H1 (cell line): ENCODE data around the gene SGCB. TPM values are rescaled to one million over a fixed set of nuclear protein-coding genes. Genes with fewer than 3 reads are reported as not detected.

Experiments
- CTCF ChIA-PET: fragments of 300-600 bp; sonication (Branson Sonifier 250); formaldehyde crosslinking; loops from one replicate; lab custom pipeline; 2021; ENCODE audit not compliant: partially characterized antibody; lab: Charles Lee
- POLR2A ChIA-PET: fragments of 300-600 bp; sonication (Branson Sonifier 250); formaldehyde crosslinking; loops from one replicate; lab custom pipeline; 2021; ENCODE audit warnings: inconsistent platforms; ENCODE audit not compliant: partially characterized antibody; lab: Charles Lee
- DNase-seq, 2 experiments: peaks; one replicate each; pipeline versions ENCODE4 v3.0.0 to v3.0.0-alpha.2; 2010 to 2022; ENCODE audit warnings: low spot score in 2 of 2, low read depth in 1 of 2, mixed read lengths in 1 of 2
- FAIRE-seq: peaks from 2 replicates; lab custom pipeline; 2011; peaks lifted over from hg19 to GRCh38; lab: Jason Lieb, UNC
- H2AFZ ChIP-seq: 2 replicates; pipeline ENCODE4 v1.8.1; 2012; ENCODE audit warnings: low read length, inconsistent platforms
- H2AK5ac ChIP-seq: 2 replicates; pipeline ENCODE4 v1.6.1; 2013; ENCODE audit warnings: low read depth, low read length
- H2BK120ac ChIP-seq: replicated peaks from 2 replicates; pipeline ENCODE3; 2013; ENCODE audit warnings: low read depth, low read length, inconsistent platforms
- H2BK12ac ChIP-seq: 2 replicates; pipeline ENCODE4 v1.6.1; 2013; ENCODE audit warnings: low read depth, low read length
- H2BK15ac ChIP-seq: 2 replicates; pipeline ENCODE4 v1.6.1; 2013; ENCODE audit warnings: low read length
- H2BK20ac ChIP-seq: 2 replicates; pipeline ENCODE4 v1.6.1; 2013; ENCODE audit warnings: low read length
- H2BK5ac ChIP-seq: 2 replicates; pipeline ENCODE4 v1.6.1; 2013; ENCODE audit warnings: low read depth, low read length
- H3K14ac ChIP-seq: 2 replicates; pipeline ENCODE4 v1.6.1; 2013; ENCODE audit warnings: inconsistent platforms; ENCODE audit not compliant: insufficient read length
- H3K18ac ChIP-seq: 2 replicates; pipeline ENCODE4 v1.6.1; 2013; ENCODE audit warnings: low read length; ENCODE audit errors: extremely low read depth
- H3K23ac ChIP-seq: 2 replicates; pipeline ENCODE4 v1.6.1; 2013; ENCODE audit warnings: inconsistent platforms; ENCODE audit not compliant: insufficient read length
- H3K23me2 ChIP-seq: 2 replicates; pipeline ENCODE4 v1.6.1; 2013; ENCODE audit warnings: low read depth, low read length
- H3K27ac ChIP-seq: 2 replicates; pipeline ENCODE4 v1.6.1; 2011; ENCODE audit warnings: low read depth, low read length, inconsistent platforms
- H3K27me3 ChIP-seq, 4 experiments: replicated peaks in 1 of 4; 1 replicate in 1 of 4; 2 replicates in 3 of 4; pipeline versions ENCODE4 v1.6.1 to v1.8.1; 2011 to 2013; ENCODE audit warnings: low read length in 3 of 4, mild to moderate bottlenecking in 3 of 4, inconsistent platforms in 2 of 4, mixed read lengths in 2 of 4, moderate library complexity in 1 of 4; ENCODE audit not compliant: control insufficient read depth in 3 of 4, insufficient read depth in 3 of 4; ENCODE audit errors: extremely low read depth in 1 of 4
- H3K36me3 ChIP-seq, 4 experiments: 2 replicates each; pipeline versions ENCODE4 v1.6.1 to v1.8.1; 2011 to 2013; ENCODE audit warnings: mild to moderate bottlenecking in 4 of 4, low read length in 3 of 4, moderate library complexity in 2 of 4, control low read depth in 1 of 4, inconsistent platforms in 1 of 4; ENCODE audit not compliant: insufficient read depth in 4 of 4, control insufficient read depth in 2 of 4
- H3K4ac ChIP-seq: replicated peaks from 2 replicates; pipeline ENCODE3; 2013; ENCODE audit warnings: low read length, low read depth, mixed read lengths, inconsistent platforms; ENCODE audit not compliant: insufficient read length
- H3K4me1 ChIP-seq, 4 experiments: replicated peaks in 1 of 4; 1 replicate in 1 of 4; 2 replicates in 3 of 4; pipeline versions ENCODE4 v1.6.1 to v1.8.1; 2011 to 2013; ENCODE audit warnings: low read length in 3 of 4, inconsistent platforms in 2 of 4, mixed read lengths in 1 of 4; ENCODE audit not compliant: insufficient read depth in 4 of 4, control insufficient read depth in 3 of 4
- H3K4me2 ChIP-seq, 2 experiments: 2 replicates each; pipeline versions ENCODE4 v1.6.1 to v1.8.1; 2011 to 2013; ENCODE audit warnings: low read depth in 2 of 2, low read length in 2 of 2, control low read depth in 1 of 2, inconsistent platforms in 1 of 2, mild to moderate bottlenecking in 1 of 2; ENCODE audit not compliant: insufficient read depth in 1 of 2
- H3K4me3 ChIP-seq, 4 experiments: fragments of 200-600, 300-600 bp in 1 of 4; sonication (generic), shearing (Covaris generic), sonication (Bioruptor Twin) in 1 of 4; 2 replicates each; pipeline versions ENCODE4 v1.5.1 to v1.8.1; 2011 to 2016; ENCODE audit warnings: low read length in 4 of 4, low read depth in 3 of 4, control low read depth in 2 of 4, inconsistent platforms in 2 of 4, mild to moderate bottlenecking in 2 of 4, mixed read lengths in 1 of 4, moderate library complexity in 1 of 4; ENCODE audit not compliant: insufficient read depth in 2 of 4; ENCODE audit errors: extremely low read depth in 1 of 4
- H3K56ac ChIP-seq: replicated peaks from 2 replicates; pipeline ENCODE3; 2013; ENCODE audit warnings: low read depth, mild to moderate bottlenecking, mixed read lengths, low read length, inconsistent platforms; ENCODE audit not compliant: insufficient read length
- H3K79me1 ChIP-seq: 2 replicates; pipeline ENCODE4 v1.6.1; 2013; ENCODE audit warnings: low read depth, low read length, control low read depth
- H3K79me2 ChIP-seq, 2 experiments: 2 replicates each; pipeline versions ENCODE4 v1.6.1 to v1.8.1; 2012 to 2013; ENCODE audit warnings: low read length in 2 of 2, mild to moderate bottlenecking in 2 of 2, inconsistent platforms in 1 of 2; ENCODE audit not compliant: insufficient read depth in 2 of 2, control insufficient read depth in 1 of 2
- H3K9ac ChIP-seq, 4 experiments: replicated peaks in 1 of 4; 1 replicate in 1 of 4; 2 replicates in 3 of 4; pipeline versions ENCODE4 v1.6.1 to v1.8.1; 2011 to 2013; ENCODE audit warnings: low read depth in 3 of 4, low read length in 3 of 4, control low read depth in 2 of 4, mild to moderate bottlenecking in 2 of 4, moderate library complexity in 2 of 4, inconsistent platforms in 1 of 4; ENCODE audit errors: extremely low read depth in 1 of 4
- H3K9me3 ChIP-seq, 2 experiments: 2 replicates each; pipeline versions ENCODE4 v1.6.1 to v1.8.1; 2012 to 2013; ENCODE audit warnings: mild to moderate bottlenecking in 2 of 2, moderate library complexity in 2 of 2, control low read depth in 1 of 2, inconsistent platforms in 1 of 2, low read depth in 1 of 2, low read length in 1 of 2, mixed read lengths in 1 of 2; ENCODE audit not compliant: insufficient read depth in 2 of 2
- H4K20me1 ChIP-seq, 2 experiments: replicated peaks in 1 of 2; 2 replicates each; pipeline versions ENCODE3 to v1.8.1; 2011 to 2013; ENCODE audit warnings: inconsistent platforms in 2 of 2, low read length in 2 of 2, mild to moderate bottlenecking in 1 of 2; ENCODE audit not compliant: insufficient read depth in 2 of 2, control insufficient read depth in 1 of 2
- H4K5ac ChIP-seq: 2 replicates; pipeline ENCODE4 v1.6.1; 2013; ENCODE audit warnings: low read length, low read depth, mixed read lengths, inconsistent platforms; ENCODE audit not compliant: insufficient read length
- H4K8ac ChIP-seq: 2 replicates; pipeline ENCODE4 v1.8.0; 2013; ENCODE audit warnings: mild to moderate bottlenecking, moderate library complexity, low read length, inconsistent platforms; ENCODE audit not compliant: insufficient read depth; ENCODE audit errors: extremely low read depth
- H4K91ac ChIP-seq: replicated peaks from 2 replicates; pipeline ENCODE3; 2013; ENCODE audit warnings: low read length, mixed read lengths, inconsistent platforms; ENCODE audit not compliant: insufficient read length
- BACH1 ChIP-seq: IDR thresholded peaks from 2 replicates; pipeline ENCODE4 v1.6.1; 2012; ENCODE audit warnings: low read length, improper control_type of control experiment
- CBX5 ChIP-seq: fragments of 300-800, 300-1000 bp; sonication (generic); IDR thresholded peaks from 2 replicates; pipeline ENCODE4 v1.7.1; 2016; ENCODE audit warnings: antibody characterized with exemption, low read length, low read depth
- CEBPB ChIP-seq: IDR thresholded peaks from 2 replicates; pipeline ENCODE4 v1.6.1; 2012; ENCODE audit warnings: low read depth, low read length
- KDM4A ChIP-seq: IDR thresholded peaks from one replicate; pipeline ENCODE4 v1.7.1; 2012; ENCODE audit warnings: low read depth, mild to moderate bottlenecking, moderate library complexity, low read length, inconsistent platforms; ENCODE audit not compliant: severe bottlenecking
- MAFK ChIP-seq: IDR thresholded peaks from 2 replicates; pipeline ENCODE4 v1.6.1; 2012; ENCODE audit warnings: low read depth, mild to moderate bottlenecking, improper control_type of control experiment, low read length
- RAD21 ChIP-seq, 2 experiments: IDR thresholded peaks in 1 of 2; conservative IDR thresholded peaks in 1 of 2; 2 replicates each; pipeline ENCODE4 v1.6.1; 2011; ENCODE audit warnings: low read depth in 2 of 2, low read length in 2 of 2, improper control_type of control experiment in 1 of 2, inconsistent platforms in 1 of 2, mild to moderate bottlenecking in 1 of 2, moderate library complexity in 1 of 2
- RNF2 ChIP-seq: fragments of 200-900, 300-1000 bp; sonication (generic); IDR thresholded peaks from 2 replicates; pipeline ENCODE4 v1.7.1; 2016; ENCODE audit warnings: borderline replicate concordance, low read depth, mild to moderate bottlenecking, antibody characterized with exemption, low read length; ENCODE audit not compliant: poor library complexity, severe bottlenecking; ENCODE audit errors: missing control alignments
- SP2 ChIP-seq: IDR thresholded peaks from 2 replicates; pipeline ENCODE4 v1.6.1; 2012; ENCODE audit warnings: mild to moderate bottlenecking, low read length, inconsistent platforms
- SUZ12 ChIP-seq: fragments of 200-600 bp; sonication (generic); IDR thresholded peaks from 2 replicates; pipeline ENCODE4 v1.6.1; 2012; ENCODE audit warnings: mild to moderate bottlenecking, inconsistent platforms, low read length, moderate library complexity, mixed read lengths
- YY1 ChIP-seq: IDR thresholded peaks from 2 replicates; pipeline ENCODE4 v1.6.1; 2011; ENCODE audit warnings: low read depth, mild to moderate bottlenecking, low read length
- WGBS, 2 experiments: shearing (Covaris generic) in 1 of 2; methylation state at CpG; one replicate each; pipeline versions ENCODE4 v1.1.6 to v1.1.7; 2013 to 2015; ENCODE audit warnings: low lambda C conversion rate in 2 of 2, mixed read lengths in 2 of 2, inconsistent platforms in 1 of 2, low coverage in 1 of 2, missing lambda C conversion rate in 1 of 2; ENCODE audit not compliant: insufficient replicate concordance in 2 of 2, insufficient coverage in 1 of 2, insufficient read length in 1 of 2; ENCODE audit errors: extremely low coverage in 1 of 2, missing lambda C conversion rate in 1 of 2; 5-methylcytosine and 5-hydroxymethylcytosine counted together
- polyA plus RNA-seq, 7 experiments: library from polyadenylated mRNA; depleted of rRNA in 3 of 7; stranded (reverse) in 5 of 7; unstranded in 2 of 7; fragments of >200 nt in 5 of 7; fragments of 200-250 nt in 2 of 7; gene quantifications; 1 replicate in 5 of 7; 2 replicates in 1 of 7; 4 replicates in 1 of 7; pipeline versions ENCODE4 v1.2.1 to v1.2.3, GENCODE V29; 2011 to 2013; ENCODE audit warnings: missing spikeins in 2 of 7, mixed read lengths in 2 of 7
- total RNA-seq: library from RNA; stranded (reverse); fragmentation: NEBNext Ultra II Directional; extraction: Animal tissue kit (Norgen Biotek cat#: 25700); gene quantifications from 2 replicates; pipeline ENCODE4 v1.2.1, GENCODE V29; 2021
- TF ChIP-seq, protein P1 (sequence below): IDR thresholded peaks from 2 replicates; pipeline ENCODE4 v1.6.1; 2011; ENCODE audit warnings: low read depth, mild to moderate bottlenecking, low read length; ENCODE audit not compliant: insufficient read depth

The SGCB gene
- total and polyA plus RNA-seq, 2 of the 8 experiments (the other 6 are each of a cell fraction or from before 2014, with no cell fraction given): 6.8 to 32.2 TPM

DNA sequence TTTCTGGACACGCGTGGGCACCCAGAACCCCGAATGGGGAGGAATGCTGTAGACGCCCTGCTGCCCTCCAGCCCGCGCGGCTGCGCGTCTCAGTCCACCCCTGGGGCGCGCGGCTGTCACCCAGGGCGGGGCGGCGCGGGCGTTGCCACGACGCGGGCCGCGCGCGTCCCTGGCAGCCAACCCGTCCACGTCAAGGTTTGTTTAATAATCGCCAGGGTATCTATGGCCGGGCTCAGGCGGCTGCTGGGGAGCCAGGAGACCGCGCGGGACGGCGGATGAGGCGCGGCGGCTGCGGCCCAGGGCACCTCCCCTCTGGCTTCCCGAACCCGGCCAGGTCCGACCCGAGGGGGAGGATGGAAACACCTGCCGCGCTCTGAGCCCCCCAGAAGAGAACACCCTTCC is 13.1 kb upstream of the SGCB start, which contains the start of gene SPATA18:
Gene SPATA18 (plus strand): TSS at position 92 of the 402 bp plus-strand sequence. CDS start 401 bp downstream, outside the sequence.
- Histone ChIP-seq H3K4me3 (peak within 1 kb of the TSS; percentile 56 to 85 (median 70)), H3K23me2 (peaks cover 8% of the 10 kb centered on the region), H4K5ac (peak within 1 kb of the TSS; percentile 45), H3K14ac (peak within 1 kb of the TSS; percentile 24), H3K23ac (no peak within 1 kb of the TSS), H3K27ac (no peak within 1 kb of the TSS), H3K4ac (no peak within 1 kb of the TSS), H3K79me1 (no peaks in the 10 kb centered on the region)
- WGBS, 2 experiments: 2% methylated on average over 42 of the region's 44 CpGs; no CpG with 5 or more reads in 1 of the 2 experiments
- TF ChIP-seq SP2 (no peak), CEBPB (no peak), BACH1 (peak; percentile 25; the same call in 1 of the 2 replicates), MAFK (no peak), KDM4A (no peak), RNF2 (no peak), YY1 (0 out of 2 replicates have a peak, but pooled peaks have one; percentile 35), SUZ12 (peak; percentile 69), CBX5 (no peak), RAD21 (IDR thresholded peaks at IDR 0.05 in 1 of 2, conservative IDR thresholded peaks at IDR 0.05 in 1 of 2; ENCODE audit: low read depth in 2 of 2, low read length in 2 of 2) (no peak)
- TF ChIP-seq, protein P1, sequence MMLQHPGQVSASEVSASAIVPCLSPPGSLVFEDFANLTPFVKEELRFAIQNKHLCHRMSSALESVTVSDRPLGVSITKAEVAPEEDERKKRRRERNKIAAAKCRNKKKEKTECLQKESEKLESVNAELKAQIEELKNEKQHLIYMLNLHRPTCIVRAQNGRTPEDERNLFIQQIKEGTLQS: no peak
- TF ChIP-seq, all 59 proteins: peak for 3
- DNase-seq (peak in 1 of 2 experiments; percentile 47), FAIRE-seq (no peak)
- Histone ChIP-seq H3K9ac (peak within 1 kb of the TSS; percentile 56 to 73 (median 66)), H2AK5ac (no peak within 1 kb of the TSS), H2AFZ (peak within 1 kb of the TSS; percentile 85), H2BK120ac (peak within 1 kb of the TSS; percentile 69), H4K91ac (peak within 1 kb of the TSS; percentile 80), H3K56ac (peak within 1 kb of the TSS; percentile 93), H3K18ac (peak within 1 kb of the TSS; percentile 63), H2BK5ac (peak within 1 kb of the TSS; percentile 85; the same call in 1 of the 2 replicates), H3K9me3 (peaks cover 0 to 3% of the 10 kb centered on the region in 2 experiments; a peak in 1 of 4 replicates), H3K79me2 (no peaks in the 10 kb centered on the region), H2BK15ac (no peak within 1 kb of the TSS), H4K8ac (peak within 1 kb of the TSS; percentile 31; the same call in 1 of the 2 replicates), H3K36me3 (no peaks in the 10 kb centered on the region), H2BK20ac (no peak within 1 kb of the TSS), H2BK12ac (peak within 1 kb of the TSS; percentile 80), H3K27me3 (peaks cover 1 to 13% (median 10%) of the 10 kb centered on the region in 4 experiments; a peak in 6 of 7 replicates), H3K4me1 (peaks cover 0 to 2% (median 0%) of the 10 kb centered on the region in 4 experiments; a peak in 3 of 7 replicates), H4K20me1 (no peaks in the 10 kb centered on the region), H3K4me2 (peak within 1 kb of the TSS; percentile 69 to 75)
- ChIA-PET CTCF (interaction anchor here (1.5 kb wide), 1 partner anchor 15 kb away, joined by 3 read pairs; no protein-coding TSS in a partner anchor), POLR2A (interaction anchor here (0.9 to 1.8 kb wide), 4 partner anchors 11 to 154 kb away, joined by 3 to 6 read pairs (median 6); partner anchors contain the start of gene SGCB)
